ENCODE data around the gene KLHL7.

- TF ChIP-seq CTCF (conservative IDR thresholded peaks at IDR 0.05) (no peak), ZFX (IDR thresholded peaks at IDR 0.05) (no peak)
Observed at GRCh38 chr7:23108995-23109394, 3.4 kb downstream of the KLHL7 start.

Data from C4-2B (cell line).